GM10266 (cell line): Measurements from ENCODE around the gene ZNF385A.

Source experiments
- DNase-seq: peaks from one replicate; pipeline ENCODE4 v3.0.0; 2012; ENCODE audit errors: extremely low spot score
- TF ChIP-seq, protein P1 (sequence below): IDR thresholded peaks from 2 replicates; pipeline ENCODE4 v1.5.1; 2012; ENCODE audit warnings: mild to moderate bottlenecking, low read depth; ENCODE audit not compliant: control insufficient read depth, insufficient read depth; ENCODE audit errors: missing control alignments

Gene ZNF385A

DNA sequence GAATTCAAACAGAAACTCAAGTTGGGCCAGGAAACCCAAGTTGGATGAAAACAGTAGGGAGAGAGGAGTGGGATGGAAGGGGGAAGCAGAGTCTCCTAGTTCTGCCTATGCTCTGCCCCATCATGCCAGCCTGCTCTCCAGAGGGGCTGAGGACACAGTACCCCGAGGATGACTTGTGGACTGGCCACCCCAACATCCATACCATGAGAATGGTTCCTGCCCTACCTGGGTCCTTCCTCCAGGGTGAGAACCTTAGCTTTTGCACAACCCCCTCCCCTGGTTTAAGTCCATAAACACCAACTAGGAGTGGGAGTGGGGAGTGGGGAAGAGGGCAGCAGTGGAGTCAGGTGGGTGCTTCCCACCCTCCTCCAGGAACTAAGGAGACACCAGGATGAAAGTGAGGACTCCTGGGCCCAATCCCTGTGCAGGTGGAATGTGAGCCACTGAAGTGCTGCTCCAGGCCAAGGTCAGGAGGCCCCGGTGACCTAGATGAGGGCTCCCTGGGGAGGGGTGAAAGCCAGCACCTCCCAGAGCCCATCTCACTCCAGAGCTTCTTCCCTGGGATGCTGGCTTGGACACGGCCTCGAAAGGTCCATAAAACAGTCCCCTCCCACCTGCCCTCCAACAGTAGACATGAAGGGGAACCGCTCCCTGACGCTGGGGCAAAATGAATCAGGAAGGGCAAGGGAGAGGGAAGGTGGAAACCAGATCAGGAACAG is 6.6 kb downstream of the ZNF385A start:
- TF ChIP-seq, protein P1, sequence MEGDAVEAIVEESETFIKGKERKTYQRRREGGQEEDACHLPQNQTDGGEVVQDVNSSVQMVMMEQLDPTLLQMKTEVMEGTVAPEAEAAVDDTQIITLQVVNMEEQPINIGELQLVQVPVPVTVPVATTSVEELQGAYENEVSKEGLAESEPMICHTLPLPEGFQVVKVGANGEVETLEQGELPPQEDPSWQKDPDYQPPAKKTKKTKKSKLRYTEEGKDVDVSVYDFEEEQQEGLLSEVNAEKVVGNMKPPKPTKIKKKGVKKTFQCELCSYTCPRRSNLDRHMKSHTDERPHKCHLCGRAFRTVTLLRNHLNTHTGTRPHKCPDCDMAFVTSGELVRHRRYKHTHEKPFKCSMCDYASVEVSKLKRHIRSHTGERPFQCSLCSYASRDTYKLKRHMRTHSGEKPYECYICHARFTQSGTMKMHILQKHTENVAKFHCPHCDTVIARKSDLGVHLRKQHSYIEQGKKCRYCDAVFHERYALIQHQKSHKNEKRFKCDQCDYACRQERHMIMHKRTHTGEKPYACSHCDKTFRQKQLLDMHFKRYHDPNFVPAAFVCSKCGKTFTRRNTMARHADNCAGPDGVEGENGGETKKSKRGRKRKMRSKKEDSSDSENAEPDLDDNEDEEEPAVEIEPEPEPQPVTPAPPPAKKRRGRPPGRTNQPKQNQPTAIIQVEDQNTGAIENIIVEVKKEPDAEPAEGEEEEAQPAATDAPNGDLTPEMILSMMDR: no peak
- DNase-seq: no peak

DNA sequence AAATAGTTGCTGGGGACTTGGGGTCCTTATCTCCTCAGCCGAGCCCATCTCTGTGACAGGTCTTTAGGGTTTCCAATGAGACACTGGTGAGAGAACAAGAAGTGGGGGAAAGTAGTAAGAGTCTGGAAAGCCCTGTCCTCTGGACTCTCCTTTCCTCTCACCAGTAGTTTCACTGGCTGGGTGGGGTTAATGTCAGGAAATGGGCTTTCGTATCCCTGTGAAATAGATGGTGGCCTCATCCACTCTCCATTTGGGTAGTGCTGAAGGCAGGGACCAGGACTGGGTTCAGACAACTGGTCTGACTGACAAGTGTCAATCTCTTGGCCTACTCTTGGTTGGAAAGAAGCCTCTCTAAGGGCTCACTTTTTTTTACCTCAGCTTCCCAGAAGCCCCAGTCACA is 7.5 kb downstream of the ZNF385A start:
- DNase-seq: no peak
- TF ChIP-seq, protein P1: no peak

DNA sequence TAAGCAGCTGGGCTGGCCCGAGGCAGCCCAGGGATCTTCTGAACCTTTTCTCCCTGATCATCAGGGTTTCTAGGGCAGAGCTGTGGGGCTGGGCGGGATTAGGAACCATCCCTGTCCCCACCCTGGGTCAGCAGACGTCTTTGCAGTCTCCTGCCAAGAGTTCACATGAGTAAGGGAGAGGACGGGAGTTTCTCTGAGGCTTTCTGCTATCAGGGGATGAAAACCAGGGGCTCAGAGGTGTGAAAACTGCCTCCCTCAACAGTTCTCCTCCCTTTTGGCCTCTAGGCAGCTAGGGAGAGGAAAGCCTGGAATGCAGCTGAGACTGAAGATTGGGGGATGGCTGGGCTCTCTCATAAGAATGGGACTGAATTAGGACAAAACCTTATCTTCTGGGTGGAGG is 7.9 kb downstream of the ZNF385A start:
- no peak for DNase-seq
- TF ChIP-seq, protein P1: no peak

DNA sequence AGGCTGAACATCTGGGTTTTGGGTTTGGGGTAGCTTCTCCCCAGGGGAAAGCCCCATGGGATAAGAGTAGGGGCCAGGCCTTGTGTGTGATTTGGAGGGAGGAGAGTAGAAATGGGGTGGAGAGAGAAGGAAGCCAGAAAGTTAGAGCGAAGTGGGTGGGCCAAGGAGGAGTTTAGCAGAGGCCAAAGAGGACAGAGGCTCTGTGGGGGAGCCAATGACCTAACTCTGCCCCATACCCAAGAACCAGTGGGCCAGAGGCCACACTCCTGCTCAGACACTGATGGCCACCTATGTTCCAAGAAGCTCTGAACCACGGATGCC is 9.3 kb downstream of the ZNF385A start:
- no peak for DNase-seq
- TF ChIP-seq, protein P1: no peak

DNA sequence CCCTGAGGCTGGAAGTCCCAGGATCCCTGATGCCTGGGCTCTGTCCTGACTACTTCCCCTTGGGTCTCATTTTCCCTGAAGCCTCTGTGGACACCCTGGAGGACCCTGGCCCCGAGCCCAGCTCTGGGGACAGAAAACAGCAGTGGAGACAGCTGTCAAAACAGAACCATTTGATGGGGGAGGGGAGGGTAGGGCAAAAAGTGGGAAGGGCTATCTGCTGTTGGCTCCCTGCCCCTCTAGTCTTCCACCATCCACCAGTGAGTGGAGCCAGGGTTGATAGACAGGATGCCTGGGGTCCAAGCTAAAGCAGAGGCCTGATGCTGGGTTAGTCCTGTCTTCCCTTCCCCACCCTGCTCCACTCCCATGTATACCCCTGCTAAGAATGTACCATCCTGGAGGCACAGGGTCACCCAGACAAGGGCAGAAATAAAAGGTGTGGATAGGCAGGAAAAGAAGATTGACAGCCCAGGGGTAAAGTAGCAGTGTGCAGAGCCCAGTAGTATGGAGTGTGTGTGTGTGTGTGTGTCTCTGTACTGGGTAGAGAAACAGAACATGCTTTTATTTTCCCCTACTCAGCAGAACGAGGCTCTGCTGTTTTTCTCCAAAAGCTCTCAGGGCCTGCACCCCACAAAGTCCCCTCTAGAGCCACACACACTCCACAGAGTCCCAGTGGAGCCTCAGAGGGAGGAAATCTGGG is 9.8 kb downstream of the ZNF385A start:
- DNase-seq: no peak
- TF ChIP-seq, protein P1: no peak

DNA sequence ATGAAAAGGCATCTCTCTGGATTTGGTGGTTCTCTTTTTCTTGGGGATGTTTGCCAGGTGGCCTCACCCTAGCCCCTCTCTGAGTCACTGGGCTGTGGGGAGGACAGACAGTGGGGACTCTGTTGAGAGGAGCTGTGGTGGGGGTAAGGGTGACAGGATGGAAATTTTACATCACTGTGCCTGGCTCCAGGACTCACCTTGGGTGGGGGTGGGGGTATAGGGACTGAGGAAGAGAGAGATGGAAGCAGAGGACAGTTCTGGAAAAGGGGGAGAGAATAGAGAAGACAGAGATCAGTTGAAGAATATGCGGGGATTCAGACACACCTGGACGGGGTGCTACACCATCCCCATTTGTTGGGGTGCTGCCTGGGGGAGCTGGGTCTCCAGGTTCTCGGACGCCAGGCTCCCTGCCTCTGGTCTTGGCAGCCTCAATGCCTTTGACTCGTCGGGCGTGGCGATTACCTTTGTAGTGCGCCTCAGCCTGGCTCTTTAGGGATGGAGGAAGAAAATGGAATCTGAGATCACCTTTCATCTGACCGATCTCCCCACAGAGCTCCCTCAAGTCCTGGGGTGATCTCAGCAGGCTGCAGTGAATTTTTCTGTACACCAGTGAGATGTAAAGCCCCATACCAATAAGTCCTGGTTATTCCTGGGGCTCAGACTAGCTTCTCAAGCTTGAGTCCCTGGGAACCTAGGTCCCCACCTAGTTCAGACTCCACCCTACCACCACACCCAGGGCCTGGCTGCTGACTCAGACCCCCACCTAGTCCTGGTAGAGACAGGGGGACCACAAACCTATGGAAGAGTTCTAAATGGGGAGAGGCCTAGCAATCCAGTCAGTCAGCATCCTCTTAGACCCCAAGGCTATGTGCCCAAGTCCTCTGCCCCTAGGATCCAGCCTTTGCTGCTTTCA is 10.6 kb downstream of the ZNF385A start:
- DNase-seq: no peak
- TF ChIP-seq, protein P1: no peak
